HG03045 (cell line): ENCODE results near the gene SLC36A1.
"Not testable (repeated sequence)": the region's sequence is repeated elsewhere in the genome, so short reads cannot be mapped to it uniquely, and the experiment has no call there.

ENCODE experiments used
- ATAC-seq: cut with Tn5 transposase; IDR thresholded peaks from one replicate; pipeline ENCODE4 v1.9.1; 2021; ENCODE audit warnings: mild to moderate bottlenecking, moderate library complexity; ENCODE audit not compliant: unreplicated experiment

The SLC36A1 gene

GRCh38 chr5:151483176-151483575, 35.8 kb downstream of the SLC36A1 start:
- no peak for ATAC-seq

- ATAC-seq, result no peak
Observed at GRCh38 chr5:151483647-151484046, 36.2 kb downstream of the SLC36A1 start.

GRCh38 chr5:151487544-151487943, 40.1 kb downstream of the SLC36A1 start:
- ATAC-seq, result no peak

- ATAC-seq, result no peak
Observed at GRCh38 chr5:151490627-151491026, 43.2 kb downstream of the SLC36A1 start.

GRCh38 chr5:151491062-151491461, 43.7 kb downstream of the SLC36A1 start:
- no peak for ATAC-seq

- no peak for ATAC-seq
Observed at GRCh38 chr5:151492729-151493128, 45.3 kb downstream of the SLC36A1 start.

GRCh38 chr5:151493665-151494064, 46.3 kb downstream of the SLC36A1 start:
- ATAC-seq, result no peak

- no peak for ATAC-seq
Observed at GRCh38 chr5:151495320-151495719, 47.9 kb downstream of the SLC36A1 start.

- ATAC-seq, result no peak
Observed at GRCh38 chr5:151496041-151496484, 48.7 kb downstream of the SLC36A1 start.

- ATAC-seq, result no peak
Observed at GRCh38 chr5:151497391-151498002, 50.1 kb downstream of the SLC36A1 start.

GRCh38 chr5:151498395-151499155, 51.2 kb downstream of the SLC36A1 start:
- no peak for ATAC-seq

- ATAC-seq, result no peak
Observed at GRCh38 chr5:151499501-151500035, 52.2 kb downstream of the SLC36A1 start.

GRCh38 chr5:151504006-151504405, 56.6 kb downstream of the SLC36A1 start:
- no peak for ATAC-seq

GRCh38 chr5:151508308-151508707, 60.9 kb downstream of the SLC36A1 start:
- not testable (repeated sequence) for ATAC-seq

- ATAC-seq, result no peak
Observed at GRCh38 chr5:151509231-151509630, 61.8 kb downstream of the SLC36A1 start.

GRCh38 chr5:151509836-151510235, 62.4 kb downstream of the SLC36A1 start:
- no peak for ATAC-seq

GRCh38 chr5:151517122-151517920, 69.9 kb downstream of the SLC36A1 start:
- no peak for ATAC-seq

GRCh38 chr5:151520294-151520693, 72.9 kb downstream of the SLC36A1 start:
- no peak for ATAC-seq

- ATAC-seq, result no peak
Observed at GRCh38 chr5:151522226-151522625, 74.8 kb downstream of the SLC36A1 start.

GRCh38 chr5:151523335-151523734, 75.9 kb downstream of the SLC36A1 start:
- peak; percentile 84 for ATAC-seq

- no peak for ATAC-seq
Observed at GRCh38 chr5:151528153-151528552, 80.8 kb downstream of the SLC36A1 start.
